HFFc6 (cell line): ENCODE results near the gene TMEM212. TPM values are rescaled to one million over a fixed set of nuclear protein-coding genes. Genes with fewer than 3 reads are reported as not detected.
A peak's percentile ranks its signal among the peaks of the same experiment; 100 is the strongest.

ENCODE experiments used
- DNase-seq: peaks from one replicate; pipeline ENCODE4 v3.0.0-alpha.2; 2018
- H3K27ac Mint-ChIP-seq: 2 replicates; pipeline ENCODE4 v1.8.0; 2020; ENCODE audit warnings: mild to moderate bottlenecking, mixed read lengths
- H3K27me3 Mint-ChIP-seq: 2 replicates; pipeline ENCODE4 v1.8.0; 2021; ENCODE audit warnings: mild to moderate bottlenecking, moderate library complexity, mixed read lengths; ENCODE audit not compliant: insufficient read depth
- H3K36me3 Mint-ChIP-seq: 2 replicates; pipeline ENCODE4 v1.8.0; 2021; ENCODE audit warnings: low read depth, mixed read lengths
- H3K4me1 Mint-ChIP-seq: 2 replicates; pipeline ENCODE4 v1.8.0; 2020; ENCODE audit warnings: low read depth, mixed read lengths
- H3K4me3 Mint-ChIP-seq: 2 replicates; pipeline ENCODE4 v1.8.0; 2020; ENCODE audit warnings: mild to moderate bottlenecking, moderate library complexity, mixed read lengths
- H3K9me3 Mint-ChIP-seq: 2 replicates; pipeline ENCODE4 v1.8.0; 2020; ENCODE audit warnings: mild to moderate bottlenecking, mixed read lengths
- total RNA-seq, 6 experiments: library from RNA; stranded (reverse); fragmentation: NEBNext Ultra II Directional; extraction: Animal tissue kit (Norgen Biotek cat#: 25700); gene quantifications; 2 replicates in 1 of 6; 3 replicates in 5 of 6; pipeline ENCODE4 v1.2.3, GENCODE V29; 2021
- TF ChIP-seq, protein P1 (sequence below): fragments of 200-600 bp; sonication (generic); IDR thresholded peaks from 2 replicates; pipeline ENCODE4 v1.5.0; 2021; ENCODE audit warnings: antibody characterized with exemption, mild to moderate bottlenecking

Gene TMEM212
- total RNA-seq, 6 experiments from 2014 or later, result not detected

DNA sequence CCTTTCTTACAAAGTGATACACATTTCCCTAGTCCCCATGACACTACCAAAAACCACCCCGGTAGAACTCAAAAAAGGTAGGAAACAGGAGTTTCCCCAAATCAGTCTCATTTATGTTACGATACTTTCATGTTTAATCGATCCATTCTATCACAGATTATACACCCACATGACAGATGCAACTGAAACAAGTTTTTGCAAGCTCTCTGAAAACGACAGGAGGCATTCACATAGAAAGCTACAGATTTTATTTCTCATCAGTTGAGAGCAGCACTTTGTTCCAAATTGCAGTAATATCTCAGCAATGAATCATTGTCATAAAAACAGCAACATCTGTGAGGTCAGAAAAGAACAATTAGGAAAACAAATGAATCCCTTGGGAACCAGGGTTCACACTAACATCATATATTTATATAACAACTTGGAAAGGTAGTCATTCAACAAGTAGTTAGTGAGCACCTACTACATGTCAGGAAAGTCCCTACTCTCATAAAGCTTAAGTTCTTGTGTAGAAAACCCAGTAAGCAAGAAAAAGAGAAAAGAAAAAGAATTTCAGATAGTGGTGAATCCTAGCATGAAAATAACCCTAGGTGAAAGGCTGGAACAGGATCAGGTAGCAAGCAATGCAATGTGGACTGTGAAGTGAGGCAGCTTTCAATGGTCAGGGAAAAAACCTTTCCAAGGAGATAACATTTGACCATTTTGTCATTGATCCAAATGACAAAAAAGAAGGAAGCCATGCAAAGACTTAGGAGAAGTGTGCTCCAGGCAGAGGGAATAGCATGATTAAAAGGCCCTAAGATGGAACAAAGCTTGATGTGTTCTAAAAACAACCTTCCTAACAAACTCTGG lies 41.2 kb upstream of the TMEM212 start:
- H3K4me3 Mint-ChIP-seq, result peak overlapping the region; percentile 35
- peaks cover 53% of the 10 kb centered on the region for H3K4me1 Mint-ChIP-seq
- peak; percentile 78 for DNase-seq
- H3K27me3 Mint-ChIP-seq, result no peaks in the 10 kb centered on the region
- TF ChIP-seq, protein P1, sequence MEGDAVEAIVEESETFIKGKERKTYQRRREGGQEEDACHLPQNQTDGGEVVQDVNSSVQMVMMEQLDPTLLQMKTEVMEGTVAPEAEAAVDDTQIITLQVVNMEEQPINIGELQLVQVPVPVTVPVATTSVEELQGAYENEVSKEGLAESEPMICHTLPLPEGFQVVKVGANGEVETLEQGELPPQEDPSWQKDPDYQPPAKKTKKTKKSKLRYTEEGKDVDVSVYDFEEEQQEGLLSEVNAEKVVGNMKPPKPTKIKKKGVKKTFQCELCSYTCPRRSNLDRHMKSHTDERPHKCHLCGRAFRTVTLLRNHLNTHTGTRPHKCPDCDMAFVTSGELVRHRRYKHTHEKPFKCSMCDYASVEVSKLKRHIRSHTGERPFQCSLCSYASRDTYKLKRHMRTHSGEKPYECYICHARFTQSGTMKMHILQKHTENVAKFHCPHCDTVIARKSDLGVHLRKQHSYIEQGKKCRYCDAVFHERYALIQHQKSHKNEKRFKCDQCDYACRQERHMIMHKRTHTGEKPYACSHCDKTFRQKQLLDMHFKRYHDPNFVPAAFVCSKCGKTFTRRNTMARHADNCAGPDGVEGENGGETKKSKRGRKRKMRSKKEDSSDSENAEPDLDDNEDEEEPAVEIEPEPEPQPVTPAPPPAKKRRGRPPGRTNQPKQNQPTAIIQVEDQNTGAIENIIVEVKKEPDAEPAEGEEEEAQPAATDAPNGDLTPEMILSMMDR, result no peak
- peak overlapping the region; percentile 77 for H3K27ac Mint-ChIP-seq
- no peaks in the 10 kb centered on the region for H3K36me3 Mint-ChIP-seq
- no peaks in the 10 kb centered on the region for H3K9me3 Mint-ChIP-seq

DNA sequence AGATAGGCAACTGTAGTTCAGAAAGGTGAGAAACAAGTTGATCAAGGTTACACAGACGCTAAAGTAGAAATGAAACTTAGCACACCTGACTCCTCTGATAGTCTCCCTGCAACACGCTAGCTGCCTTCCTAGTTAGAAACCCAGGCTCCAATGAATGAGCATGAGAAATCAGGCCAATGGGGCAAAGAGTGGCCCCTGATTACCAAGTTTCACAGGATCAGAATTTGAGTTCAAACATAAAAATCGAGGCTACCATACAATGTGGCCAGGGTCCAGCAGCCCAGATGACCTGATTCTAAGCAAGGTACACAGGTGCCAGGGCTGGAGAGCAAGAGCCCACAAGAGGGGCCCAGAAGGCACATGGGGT lies 40.6 kb upstream of the TMEM212 start:
- peak overlapping the region; percentile 51; the same call in 1 of the 2 replicates for H3K27ac Mint-ChIP-seq
- no peaks in the 10 kb centered on the region for H3K27me3 Mint-ChIP-seq
- DNase-seq, result no peak
- TF ChIP-seq, protein P1, result no peak
- no peaks in the 10 kb centered on the region for H3K36me3 Mint-ChIP-seq
- H3K4me3 Mint-ChIP-seq, result no peak overlapping the region
- H3K9me3 Mint-ChIP-seq, result no peaks in the 10 kb centered on the region
- H3K4me1 Mint-ChIP-seq, result peaks cover 56% of the 10 kb centered on the region

DNA sequence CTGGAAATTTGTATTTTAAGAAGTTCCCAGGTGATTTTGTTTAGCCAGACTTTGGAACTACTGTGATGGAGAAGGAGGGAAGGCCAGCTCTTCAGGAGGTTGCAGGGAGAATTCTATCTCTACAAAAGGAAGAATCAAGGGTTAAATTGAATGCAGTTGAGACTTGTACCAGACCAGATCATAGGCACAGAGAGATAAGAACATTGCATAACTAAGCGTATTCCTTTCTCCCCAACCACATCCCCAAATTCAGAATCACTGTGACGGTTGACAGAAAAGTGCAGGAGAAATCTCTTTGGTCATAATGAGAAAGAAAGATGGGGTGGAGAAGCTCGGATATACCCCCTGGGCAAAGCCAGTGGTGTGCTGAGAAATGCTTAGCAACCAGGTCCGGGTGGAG lies 40.1 kb upstream of the TMEM212 start:
- peaks cover 60% of the 10 kb centered on the region for H3K4me1 Mint-ChIP-seq
- no peaks in the 10 kb centered on the region for H3K9me3 Mint-ChIP-seq
- H3K4me3 Mint-ChIP-seq, result no peak overlapping the region
- DNase-seq, result no peak
- H3K36me3 Mint-ChIP-seq, result no peaks in the 10 kb centered on the region
- H3K27ac Mint-ChIP-seq, result no peak overlapping the region
- TF ChIP-seq, protein P1, result no peak
- H3K27me3 Mint-ChIP-seq, result no peaks in the 10 kb centered on the region

DNA sequence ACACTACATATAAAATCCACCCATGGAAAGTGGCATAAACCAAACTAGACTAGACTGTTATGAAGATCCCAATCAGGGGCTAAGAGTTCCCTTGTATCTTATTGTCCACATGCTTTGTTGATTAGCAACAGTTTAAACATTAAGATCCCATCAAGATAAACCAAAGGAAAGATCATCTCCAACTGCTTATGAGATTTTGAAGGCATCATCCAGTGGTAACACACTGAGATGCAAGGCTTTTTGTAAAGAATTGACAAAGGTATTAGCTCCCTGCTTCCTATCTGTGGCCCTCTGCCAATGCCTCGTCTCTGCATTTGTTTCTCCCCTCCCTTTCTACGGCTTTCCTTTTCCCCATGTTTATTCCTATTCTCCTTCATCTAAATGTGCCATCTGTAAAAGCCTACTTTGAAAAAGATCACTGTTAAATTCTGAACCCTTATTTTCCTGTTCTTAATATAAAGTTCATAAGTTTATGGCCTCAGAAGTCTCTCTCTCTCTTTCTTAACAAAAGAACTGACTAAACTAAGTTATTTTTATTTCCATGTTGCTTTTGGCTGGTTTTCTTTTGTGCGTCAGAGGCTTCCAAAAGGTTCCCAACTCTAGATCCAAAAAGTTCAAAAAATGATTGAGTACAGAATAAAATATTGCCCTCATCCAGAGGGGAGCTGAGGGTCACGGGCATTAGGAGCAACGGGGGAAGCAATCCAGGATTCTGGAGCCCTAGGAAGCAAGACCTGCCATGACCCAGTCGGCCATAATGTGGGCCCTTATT lies 38.3 kb upstream of the TMEM212 start:
- Mint-ChIP-seq H3K27ac (peak overlapping the region; percentile 76), H3K27me3 (no peaks in the 10 kb centered on the region), H3K4me1 (peaks cover 64% of the 10 kb centered on the region)

DNA sequence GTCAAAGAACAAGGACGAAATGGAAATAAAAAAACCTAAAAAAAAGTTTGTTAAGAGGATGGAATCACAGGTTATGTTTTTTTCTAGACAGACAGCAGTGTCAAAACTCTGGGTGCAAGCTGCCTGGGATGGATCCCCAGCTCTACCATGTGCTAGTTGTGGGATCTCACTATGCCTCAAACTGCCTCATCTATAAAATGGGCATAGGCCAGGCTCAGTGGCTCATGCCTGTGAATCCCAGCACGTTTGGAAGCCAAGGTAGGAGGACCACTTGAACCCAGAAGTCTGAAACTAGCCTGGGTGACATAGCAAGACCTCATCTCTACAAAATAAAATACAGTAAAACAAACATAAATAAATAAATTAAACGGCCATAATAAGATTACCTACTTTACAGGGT lies 37.5 kb upstream of the TMEM212 start:
- DNase-seq, result no peak
- Mint-ChIP-seq H3K36me3 (no peaks in the 10 kb centered on the region), H3K4me3 (no peak overlapping the region), H3K9me3 (no peaks in the 10 kb centered on the region), H3K4me1 (peaks cover 63% of the 10 kb centered on the region), H3K27me3 (no peaks in the 10 kb centered on the region), H3K27ac (no peak overlapping the region; the same call in 1 of the 2 replicates)
- TF ChIP-seq, protein P1, result no peak

More for the DNA sequence above, 38.3 kb upstream of the TMEM212 start:
- H3K36me3 Mint-ChIP-seq, result no peaks in the 10 kb centered on the region
- TF ChIP-seq, protein P1, result no peak
- H3K9me3 Mint-ChIP-seq, result no peaks in the 10 kb centered on the region
- DNase-seq, result no peak
- H3K4me3 Mint-ChIP-seq, result peak overlapping the region; percentile 33; the same call in 1 of the 2 replicates
